ENCODE measurements around the gene PTGER2. TPM values are rescaled to one million over a fixed set of nuclear protein-coding genes. Genes with fewer than 3 reads are reported as not detected.

The PTGER2 gene
- total and polyA plus RNA-seq, 2 of the 13 experiments (the other 11 are each of a cell fraction or from before 2014, with no cell fraction given), result not detected

DNA sequence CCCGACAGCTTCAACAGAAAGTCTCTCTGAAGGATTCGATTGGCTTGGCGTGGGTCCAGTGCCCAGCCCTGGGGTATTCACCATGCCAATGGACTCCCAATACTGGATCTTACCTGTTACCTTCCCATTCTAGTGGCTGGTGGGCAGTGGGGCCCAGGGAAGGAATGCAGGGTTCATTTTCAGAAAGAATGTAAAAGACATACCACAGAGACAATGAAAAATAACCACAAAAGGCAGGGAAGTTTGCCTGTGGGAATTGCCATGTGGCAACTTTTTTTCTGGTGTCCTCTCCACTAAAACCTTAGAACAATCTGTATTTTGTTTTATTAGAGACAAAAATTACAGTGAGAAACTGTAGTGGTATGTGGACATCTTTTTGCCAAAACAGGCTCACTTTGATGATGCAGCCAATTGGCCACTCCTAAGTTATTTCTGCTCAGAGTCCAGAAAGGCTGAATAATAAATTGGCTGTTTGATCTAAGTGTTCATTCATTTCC is 55.2 kb downstream of the PTGER2 start (continued):
- no peak for TF ChIP-seq EZH2 (conservative IDR thresholded peaks at IDR 0.05; ENCODE audit: low read depth, low read length)
- TF ChIP-seq, protein P1, sequence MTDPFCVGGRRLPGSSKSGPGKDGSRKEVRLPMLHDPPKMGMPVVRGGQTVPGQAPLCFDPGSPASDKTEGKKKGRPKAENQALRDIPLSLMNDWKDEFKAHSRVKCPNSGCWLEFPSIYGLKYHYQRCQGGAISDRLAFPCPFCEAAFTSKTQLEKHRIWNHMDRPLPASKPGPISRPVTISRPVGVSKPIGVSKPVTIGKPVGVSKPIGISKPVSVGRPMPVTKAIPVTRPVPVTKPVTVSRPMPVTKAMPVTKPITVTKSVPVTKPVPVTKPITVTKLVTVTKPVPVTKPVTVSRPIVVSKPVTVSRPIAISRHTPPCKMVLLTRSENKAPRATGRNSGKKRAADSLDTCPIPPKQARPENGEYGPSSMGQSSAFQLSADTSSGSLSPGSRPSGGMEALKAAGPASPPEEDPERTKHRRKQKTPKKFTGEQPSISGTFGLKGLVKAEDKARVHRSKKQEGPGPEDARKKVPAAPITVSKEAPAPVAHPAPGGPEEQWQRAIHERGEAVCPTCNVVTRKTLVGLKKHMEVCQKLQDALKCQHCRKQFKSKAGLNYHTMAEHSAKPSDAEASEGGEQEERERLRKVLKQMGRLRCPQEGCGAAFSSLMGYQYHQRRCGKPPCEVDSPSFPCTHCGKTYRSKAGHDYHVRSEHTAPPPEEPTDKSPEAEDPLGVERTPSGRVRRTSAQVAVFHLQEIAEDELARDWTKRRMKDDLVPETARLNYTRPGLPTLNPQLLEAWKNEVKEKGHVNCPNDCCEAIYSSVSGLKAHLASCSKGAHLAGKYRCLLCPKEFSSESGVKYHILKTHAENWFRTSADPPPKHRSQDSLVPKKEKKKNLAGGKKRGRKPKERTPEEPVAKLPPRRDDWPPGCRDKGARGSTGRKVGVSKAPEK (CRISPR knock-in tag; IDR thresholded peaks at IDR 0.05; ENCODE audit: borderline replicate concordance), result no peak

DNA sequence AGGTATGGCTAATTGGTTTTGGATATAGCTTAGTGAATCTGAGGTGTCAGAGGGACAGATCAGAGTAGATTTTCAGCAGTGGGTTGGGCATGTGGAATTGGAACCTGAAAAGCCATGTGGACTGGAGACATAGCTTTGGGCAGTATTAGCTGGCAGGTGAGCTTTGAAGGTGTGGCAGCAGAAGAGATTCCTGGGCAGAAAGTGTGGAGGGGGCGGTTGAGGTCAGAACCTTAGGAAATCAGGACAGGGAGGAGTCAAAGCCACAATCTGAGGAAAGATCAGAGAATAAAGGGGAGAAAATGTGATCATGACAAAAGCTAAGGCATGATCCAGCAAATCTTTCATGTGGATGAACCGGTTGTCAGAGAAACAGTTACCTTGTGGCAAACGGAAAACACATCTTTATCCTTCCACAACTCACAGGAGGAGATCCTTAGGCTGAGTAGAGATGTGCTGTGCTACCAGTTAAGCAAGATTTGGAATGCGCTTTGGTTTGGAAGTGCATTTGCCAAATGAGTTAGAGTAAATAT is 56.4 kb downstream of the PTGER2 start:
- peaks cover 0 to 2% of the 10 kb centered on the region in 2 experiments; a peak in 1 of 5 replicates for H3K27me3 ChIP-seq (ENCODE audit: control insufficient read depth in 1 of 2, insufficient read depth in 2 of 2, low read length in 2 of 2)
- ATAC-seq, result no peak; the same call in 2 of the 3 replicates
- intact Hi-C loops (cut with micrococcal nuclease; ENCODE audit: unreplicated experiment) (no loop called here), in situ Hi-C loops (cut with HindIII; ENCODE audit: extremely low pct_ligation_motif_present, low pct_unique_long_range_greater_than_20kb) (no loop called here)
- ChIA-PET POLR2A (no interaction called here), CTCF (ENCODE audit: low intra/inter-chr PET ratio, low total read pairs) (no interaction called here)
- no peak overlapping the region for H3K4me2 ChIP-seq (ENCODE audit: low read depth, low read length)
- no peak for DNase-seq (ENCODE audit: low spot score)
- no peaks in the 10 kb centered on the region for H3K36me3 ChIP-seq (replicated peaks in 1 of 2; ENCODE audit: control insufficient read depth in 1 of 2, insufficient read depth in 2 of 2, low read length in 2 of 2)
- 0 out of 2 replicates have a peak, but pooled peaks cover 5% of the 10 kb centered on the region for H3K4me1 ChIP-seq (ENCODE audit: insufficient read depth, low read length)
- H3K4me3 ChIP-seq (replicated peaks in 1 of 3; ENCODE audit: insufficient read depth in 1 of 3, low read depth in 2 of 3, low read length in 3 of 3), result no peak overlapping the region
- H3K27ac ChIP-seq (ENCODE audit: extremely low read length, insufficient read depth, low read length), result no peak overlapping the region
- WGBS (ENCODE audit: low lambda C conversion rate), result 19% methylated on average over 4 of the region's 4 CpGs
- no peaks in the 10 kb centered on the region for H3K79me2 ChIP-seq (ENCODE audit: insufficient read depth, low read length)
- H3K9me3 ChIP-seq (ENCODE audit: low read length), result no peaks in the 10 kb centered on the region
- BruUV-seq (replicated peaks), result no TSS peak
- FAIRE-seq, result no peak
- no peak overlapping the region for H3K9ac ChIP-seq (ENCODE audit: insufficient read depth, low read depth, low read length)
- TF ChIP-seq SMAD1 (CRISPR knock-in tag; IDR thresholded peaks at IDR 0.05; ENCODE audit: borderline replicate concordance, low read depth) (no peak), CCDC6 (CRISPR knock-in tag; IDR thresholded peaks at IDR 0.05) (no peak), GLI4 (CRISPR knock-in tag; IDR thresholded peaks at IDR 0.05; ENCODE audit: borderline replicate concordance) (no peak), THAP11 (CRISPR knock-in tag; IDR thresholded peaks at IDR 0.05) (no peak), NAIF1 (CRISPR knock-in tag; IDR thresholded peaks at IDR 0.05; ENCODE audit: borderline replicate concordance) (no peak), CREM (IDR thresholded peaks at IDR 0.05) (no peak), CREM (CRISPR knock-in tag; IDR thresholded peaks at IDR 0.05) (no peak), RBM39 (IDR thresholded peaks at IDR 0.05; ENCODE audit: low read depth, low read length, poor library complexity, severe bottlenecking) (no peak)
- TF ChIP-seq, protein P2, sequence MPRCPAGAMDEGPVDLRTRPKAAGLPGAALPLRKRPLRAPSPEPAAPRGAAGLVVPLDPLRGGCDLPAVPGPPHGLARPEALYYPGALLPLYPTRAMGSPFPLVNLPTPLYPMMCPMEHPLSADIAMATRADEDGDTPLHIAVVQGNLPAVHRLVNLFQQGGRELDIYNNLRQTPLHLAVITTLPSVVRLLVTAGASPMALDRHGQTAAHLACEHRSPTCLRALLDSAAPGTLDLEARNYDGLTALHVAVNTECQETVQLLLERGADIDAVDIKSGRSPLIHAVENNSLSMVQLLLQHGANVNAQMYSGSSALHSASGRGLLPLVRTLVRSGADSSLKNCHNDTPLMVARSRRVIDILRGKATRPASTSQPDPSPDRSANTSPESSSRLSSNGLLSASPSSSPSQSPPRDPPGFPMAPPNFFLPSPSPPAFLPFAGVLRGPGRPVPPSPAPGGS (CRISPR knock-in tag; IDR thresholded peaks at IDR 0.05), result no peak
- TF ChIP-seq, protein P3, sequence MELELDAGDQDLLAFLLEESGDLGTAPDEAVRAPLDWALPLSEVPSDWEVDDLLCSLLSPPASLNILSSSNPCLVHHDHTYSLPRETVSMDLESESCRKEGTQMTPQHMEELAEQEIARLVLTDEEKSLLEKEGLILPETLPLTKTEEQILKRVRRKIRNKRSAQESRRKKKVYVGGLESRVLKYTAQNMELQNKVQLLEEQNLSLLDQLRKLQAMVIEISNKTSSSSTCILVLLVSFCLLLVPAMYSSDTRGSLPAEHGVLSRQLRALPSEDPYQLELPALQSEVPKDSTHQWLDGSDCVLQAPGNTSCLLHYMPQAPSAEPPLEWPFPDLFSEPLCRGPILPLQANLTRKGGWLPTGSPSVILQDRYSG (CRISPR knock-in tag; IDR thresholded peaks at IDR 0.05), result no peak
- H4K20me1 ChIP-seq (ENCODE audit: insufficient read depth, low read length), result no peaks in the 10 kb centered on the region
- H2AFZ ChIP-seq (ENCODE audit: low read length), result no peak overlapping the region
